Dermis blood vessel endothelial cell (primary cell): Measurements from ENCODE around the gene DDX10. TPM values are rescaled to one million over a fixed set of nuclear protein-coding genes. Genes with fewer than 3 reads are reported as not detected.
"Not testable (repeated sequence)": the region's sequence is repeated elsewhere in the genome, so short reads cannot be mapped to it uniquely, and the experiment has no call there.

Experiments used
- DNase-seq: peaks from one replicate; pipeline ENCODE4 v3.0.0; 2010
- total RNA-seq: library from RNA; depleted of rRNA; stranded (reverse); fragments of >200 nt; gene quantifications from 2 replicates; pipeline ENCODE4 v1.2.3, GENCODE V29; 2014

Gene DDX10
- total RNA-seq = 36.9 and 64.0 TPM in 2 replicates

DNA sequence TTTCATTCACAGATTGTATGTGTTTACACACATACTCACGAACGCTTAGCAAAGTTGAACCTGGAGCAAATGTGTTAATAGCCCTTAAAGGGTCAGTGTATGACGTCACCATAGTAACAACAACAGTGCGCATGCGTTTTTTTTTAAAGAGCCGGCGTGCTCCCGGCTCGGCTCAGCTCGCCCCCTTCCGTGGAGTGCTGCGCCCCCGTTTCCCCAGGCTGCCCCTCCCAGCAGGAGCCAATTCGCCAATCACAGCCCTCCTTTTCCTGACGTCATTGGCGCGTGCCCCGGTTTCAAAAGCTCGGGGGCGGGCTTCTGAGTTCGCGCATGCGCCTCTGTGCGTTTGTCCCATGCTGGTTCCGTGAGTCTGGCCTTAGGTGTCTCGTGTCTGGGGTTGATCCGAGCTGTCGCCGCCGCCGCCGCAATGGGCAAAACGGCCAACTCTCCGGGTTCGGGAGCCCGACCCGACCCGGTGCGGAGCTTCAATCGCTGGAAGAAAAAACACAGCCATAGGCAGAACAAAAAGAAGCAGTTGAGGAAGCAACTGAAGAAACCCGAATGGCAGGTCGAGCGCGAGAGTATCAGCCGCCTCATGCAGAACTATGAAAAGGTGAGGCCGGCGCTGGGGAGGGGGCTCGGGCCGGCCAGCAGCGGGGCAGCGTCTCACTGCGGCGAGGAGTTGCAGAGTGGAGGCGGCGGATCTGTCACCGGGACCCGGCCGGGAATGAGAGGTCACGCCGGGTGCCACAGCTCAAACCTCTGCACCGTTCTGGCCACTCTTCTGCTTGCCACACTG is at the start of gene DDX10:
TSS of gene DDX10 (plus strand) at position 340 of the 796 bp plus-strand sequence. CDS start at position 425, 85 bp downstream.
- peak; percentile 99 for DNase-seq

DNA sequence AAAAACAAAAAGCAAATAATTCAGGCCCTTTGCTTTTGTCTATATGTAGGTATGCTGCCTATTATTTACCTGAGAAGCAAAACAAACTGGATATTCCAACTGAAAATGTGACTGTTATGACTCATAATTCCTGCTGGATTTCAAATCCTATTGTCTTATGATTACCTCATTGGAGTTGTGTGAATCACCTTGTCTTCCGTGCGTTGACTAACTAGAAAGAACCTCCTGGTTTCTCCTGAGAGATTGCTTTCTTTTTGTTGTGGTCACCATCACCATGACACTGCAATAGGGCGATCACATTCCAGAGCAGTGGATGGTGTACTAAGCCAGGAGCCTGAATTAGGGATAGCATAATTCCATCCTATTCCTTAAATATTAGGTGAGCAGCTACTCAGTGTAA is 48.3 kb upstream of the DDX10 start:
- DNase-seq = peak; percentile 95

- DNase-seq = no peak
Measured at GRCh38 chr11:108617055-108617454, 47.8 kb upstream of the DDX10 start.

- no peak for DNase-seq
Measured at GRCh38 chr11:108618529-108618928, 46.3 kb upstream of the DDX10 start.

DNA sequence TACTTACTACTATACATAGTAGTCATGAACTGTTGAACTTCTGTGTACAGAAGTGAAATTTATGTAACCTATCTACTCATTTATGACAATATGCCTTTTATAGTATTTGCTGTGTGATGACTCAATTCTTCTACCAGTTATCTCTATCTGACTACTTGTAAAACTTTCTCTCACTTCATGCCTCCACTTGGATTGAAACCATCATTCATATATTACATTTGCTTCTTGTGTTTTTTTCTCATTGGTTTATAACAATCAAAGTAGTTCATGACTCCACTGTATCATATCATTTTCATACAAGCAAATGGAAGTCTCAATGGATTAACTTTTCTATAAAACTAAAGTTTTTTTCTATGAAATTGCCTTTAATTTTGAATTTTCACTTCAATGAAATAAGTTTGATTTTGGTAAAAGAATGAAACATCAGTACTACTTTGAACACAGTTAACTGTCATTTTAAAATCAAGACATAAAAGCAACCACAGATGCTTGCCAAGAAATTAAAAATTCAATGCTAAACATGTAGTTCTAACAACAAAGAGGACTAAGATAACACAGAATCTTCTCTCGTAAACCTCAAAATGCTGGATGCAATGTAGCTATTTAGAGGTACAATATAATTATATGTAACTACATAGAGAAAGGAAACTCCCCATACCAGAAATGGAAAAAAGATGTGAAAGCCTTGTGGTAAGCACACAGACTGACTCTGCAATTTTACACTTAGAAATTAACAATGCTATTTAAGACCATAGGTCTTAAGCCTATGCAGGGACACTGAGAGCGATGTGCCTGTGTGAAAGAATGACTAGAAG is 43.7 kb upstream of the DDX10 start:
- DNase-seq = no peak

- DNase-seq = no peak
Measured at GRCh38 chr11:108622341-108622740, 42.5 kb upstream of the DDX10 start.

DNA sequence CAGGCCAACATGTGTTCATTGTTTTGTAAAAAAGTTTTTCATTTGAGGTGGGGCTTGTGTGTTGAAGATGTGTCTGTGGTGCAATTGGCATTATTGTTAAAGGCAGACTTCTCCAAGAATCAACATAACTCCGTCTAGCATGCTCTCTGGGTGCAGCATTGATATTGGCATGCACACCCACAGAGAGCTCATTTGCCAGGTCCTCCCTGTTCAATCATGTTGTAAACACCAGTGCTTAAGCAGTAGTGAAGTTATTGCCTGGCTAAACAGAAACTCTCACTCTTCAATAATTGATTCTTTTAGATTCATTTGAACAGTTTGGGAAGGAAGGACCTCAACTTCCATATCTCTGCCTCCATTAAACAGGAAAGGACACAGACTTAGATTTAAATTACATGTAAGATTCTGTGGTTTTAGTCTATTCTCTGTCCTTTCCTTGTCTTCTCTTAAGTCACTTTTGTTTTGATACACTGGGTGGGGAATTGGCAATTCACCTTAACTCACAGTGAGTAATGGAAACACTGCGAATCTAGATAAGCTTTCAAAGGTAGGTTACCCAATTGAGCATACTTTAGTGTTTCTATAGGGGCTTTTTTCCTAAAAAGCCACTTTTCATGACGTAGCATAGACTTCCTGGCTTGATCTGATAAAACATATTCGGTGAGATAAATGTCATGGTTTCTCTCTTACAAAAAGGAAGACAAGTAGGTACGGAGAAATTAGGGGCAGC is 40.5 kb upstream of the DDX10 start:
- DNase-seq = no peak

DNA sequence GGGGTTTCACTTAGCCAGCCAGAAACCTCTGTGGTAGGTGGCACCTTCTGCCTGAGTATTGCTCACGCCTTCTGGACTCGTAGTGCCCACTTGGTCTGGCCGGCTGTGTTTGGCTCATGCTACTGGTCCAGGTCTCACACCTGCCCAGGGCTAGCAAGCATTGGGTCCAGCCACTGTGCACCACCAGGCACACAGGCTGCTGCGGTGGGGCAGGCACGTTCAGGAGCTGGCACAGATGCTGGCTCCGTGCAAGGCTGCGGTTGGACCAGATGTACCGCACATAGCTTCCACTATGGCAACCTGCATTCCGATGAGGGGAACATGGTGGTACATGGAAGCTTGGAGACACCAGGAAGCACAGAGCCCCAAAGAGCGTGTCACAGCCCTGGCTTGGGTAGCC is 36.5 kb upstream of the DDX10 start:
- DNase-seq = no peak

- DNase-seq = no peak
Measured at GRCh38 chr11:108628812-108629211, 36.1 kb upstream of the DDX10 start.

DNA sequence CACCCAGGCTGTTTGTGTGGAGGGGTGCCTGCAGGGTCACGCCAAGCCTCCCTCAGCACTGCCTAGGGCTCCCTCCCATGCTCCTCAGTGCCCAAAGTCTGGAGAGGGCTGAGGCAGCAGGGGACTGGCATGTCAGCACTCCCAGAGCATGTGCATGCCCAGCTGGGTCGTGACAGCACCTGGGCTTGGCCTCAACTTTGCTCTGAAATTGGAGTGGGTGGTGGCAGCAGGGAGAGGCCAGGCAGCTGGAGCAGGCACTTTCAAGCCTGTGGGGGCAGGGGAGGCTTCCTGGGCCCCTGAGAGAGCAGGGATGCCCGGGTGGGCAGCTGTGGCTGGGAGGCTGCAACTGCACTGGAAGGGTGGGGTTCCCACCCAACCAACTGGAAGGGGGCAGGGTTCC is 35.6 kb upstream of the DDX10 start:
- DNase-seq = no peak

GRCh38 chr11:108632041-108632704 is 32.7 kb upstream of the DDX10 start:
- no peak for DNase-seq

GRCh38 chr11:108635106-108635505 is 29.8 kb upstream of the DDX10 start:
- DNase-seq = no peak

GRCh38 chr11:108636222-108636621 is 28.6 kb upstream of the DDX10 start:
- DNase-seq = no peak

DNA sequence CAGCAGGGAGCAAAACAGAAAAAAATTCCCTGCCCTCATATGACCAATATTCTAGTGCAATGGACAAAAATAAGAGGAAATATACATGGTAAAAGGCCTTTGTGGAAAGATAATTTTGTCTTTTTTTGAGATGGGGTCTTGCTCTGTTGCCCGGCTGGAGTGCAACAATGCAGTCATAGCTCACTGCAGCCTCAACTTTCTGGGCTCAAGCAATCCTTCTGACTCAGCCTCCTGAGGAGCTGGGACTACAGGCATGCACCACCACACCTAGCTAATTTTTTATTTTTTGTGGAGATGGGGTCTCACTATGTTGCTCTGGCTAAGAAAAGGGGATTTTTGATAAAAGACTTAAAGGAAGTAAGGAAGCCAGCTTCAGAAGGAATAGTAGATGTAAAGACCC is 25.7 kb upstream of the DDX10 start:
- no peak for DNase-seq

GRCh38 chr11:108641752-108642151 is 23.1 kb upstream of the DDX10 start:
- not testable (repeated sequence) for DNase-seq

- no peak for DNase-seq
Measured at GRCh38 chr11:108643974-108644373, 20.9 kb upstream of the DDX10 start.

GRCh38 chr11:108645970-108646369 is 18.9 kb upstream of the DDX10 start:
- no peak for DNase-seq

- no peak for DNase-seq
Measured at GRCh38 chr11:108647387-108647700, 17.5 kb upstream of the DDX10 start.

GRCh38 chr11:108647701-108648527 is 17.0 kb upstream of the DDX10 start:
- DNase-seq = peak; percentile 90

DNA sequence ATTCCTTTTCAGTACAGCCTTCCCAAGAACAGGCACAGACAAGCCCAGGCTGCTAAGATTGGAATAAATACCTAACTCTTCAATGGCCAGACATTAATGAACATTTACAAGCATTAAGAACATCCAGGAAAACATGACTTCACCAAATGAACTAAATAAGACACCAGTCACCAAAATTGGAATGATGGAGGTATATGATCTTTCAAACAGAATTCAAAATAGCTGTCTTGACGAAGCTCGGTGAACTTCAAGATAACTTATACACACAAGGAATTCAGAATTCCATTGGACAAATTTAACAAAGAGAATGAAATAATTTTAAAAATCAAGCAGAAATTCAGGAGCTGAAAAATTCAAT is 16.4 kb upstream of the DDX10 start:
- no peak for DNase-seq

DNA sequence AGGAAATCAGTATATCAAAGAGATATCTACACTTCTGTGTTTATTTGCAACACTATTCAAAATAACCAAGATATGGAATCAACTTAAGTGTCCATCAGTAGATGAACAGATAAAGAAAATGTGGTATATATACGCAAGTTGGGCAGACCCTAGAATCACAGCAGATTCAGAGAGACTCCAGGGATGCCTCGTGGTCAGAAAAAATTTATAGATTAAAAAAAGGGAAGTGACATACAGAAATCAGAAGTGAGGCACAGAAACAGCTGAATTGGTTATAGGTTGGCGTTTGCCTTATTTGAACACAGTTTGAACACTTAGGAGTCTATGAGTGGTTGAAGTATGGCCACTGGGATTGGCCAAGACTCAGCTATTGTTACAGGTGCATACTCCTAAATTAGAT is 10.8 kb upstream of the DDX10 start:
- not testable (repeated sequence) for DNase-seq
